Retinal pigment epithelial cell (primary cell): ENCODE data around the gene TRIM10.
A peak's percentile ranks its signal among the peaks of the same experiment; 100 is the strongest.

Experiments
- DNase-seq: peaks from one replicate; pipeline ENCODE4 v3.0.0-alpha.2; 2010; ENCODE audit warnings: low read depth
- H3K4me3 ChIP-seq: 2 replicates; pipeline ENCODE4 v1.5.1; 2011; ENCODE audit warnings: mild to moderate bottlenecking, low read length, control low read depth, moderate library complexity
- TF ChIP-seq, protein P1 (sequence below): conservative IDR thresholded peaks from 2 replicates; pipeline ENCODE4 v1.5.1; 2011; ENCODE audit warnings: low read depth, low read length, control low read depth, inconsistent platforms

Gene TRIM10

DNA sequence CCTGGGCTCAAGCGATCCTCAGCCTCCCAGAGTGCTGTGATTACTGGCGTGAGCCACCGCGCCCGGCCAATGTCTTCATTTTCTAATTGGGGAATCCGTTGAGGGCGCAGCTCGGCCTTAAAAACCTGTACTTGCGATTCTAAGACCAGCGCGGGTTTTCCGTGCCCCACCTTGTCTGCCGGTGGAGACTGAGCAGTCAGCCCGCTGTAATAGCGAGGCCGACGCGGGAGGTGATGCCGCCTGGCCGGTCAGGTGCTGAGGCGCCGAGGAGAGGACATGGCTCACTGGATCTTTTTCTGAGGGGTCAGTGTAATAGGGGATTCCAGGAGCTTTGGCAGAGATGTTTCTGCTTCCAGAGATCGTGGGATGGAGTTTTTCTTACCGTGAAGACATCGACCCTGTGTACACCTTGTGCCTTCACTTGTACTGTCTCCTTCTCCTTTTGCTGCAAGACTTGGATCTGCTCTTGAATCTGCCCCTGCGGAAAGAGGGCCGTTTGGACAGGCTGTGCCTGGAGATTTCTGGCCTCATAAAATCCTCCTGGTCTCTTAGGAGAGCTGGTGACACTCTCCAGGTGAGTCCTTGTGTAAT, 49.6 kb downstream of the TRIM10 start:
- no peak overlapping the region for H3K4me3 ChIP-seq
- TF ChIP-seq, protein P1, sequence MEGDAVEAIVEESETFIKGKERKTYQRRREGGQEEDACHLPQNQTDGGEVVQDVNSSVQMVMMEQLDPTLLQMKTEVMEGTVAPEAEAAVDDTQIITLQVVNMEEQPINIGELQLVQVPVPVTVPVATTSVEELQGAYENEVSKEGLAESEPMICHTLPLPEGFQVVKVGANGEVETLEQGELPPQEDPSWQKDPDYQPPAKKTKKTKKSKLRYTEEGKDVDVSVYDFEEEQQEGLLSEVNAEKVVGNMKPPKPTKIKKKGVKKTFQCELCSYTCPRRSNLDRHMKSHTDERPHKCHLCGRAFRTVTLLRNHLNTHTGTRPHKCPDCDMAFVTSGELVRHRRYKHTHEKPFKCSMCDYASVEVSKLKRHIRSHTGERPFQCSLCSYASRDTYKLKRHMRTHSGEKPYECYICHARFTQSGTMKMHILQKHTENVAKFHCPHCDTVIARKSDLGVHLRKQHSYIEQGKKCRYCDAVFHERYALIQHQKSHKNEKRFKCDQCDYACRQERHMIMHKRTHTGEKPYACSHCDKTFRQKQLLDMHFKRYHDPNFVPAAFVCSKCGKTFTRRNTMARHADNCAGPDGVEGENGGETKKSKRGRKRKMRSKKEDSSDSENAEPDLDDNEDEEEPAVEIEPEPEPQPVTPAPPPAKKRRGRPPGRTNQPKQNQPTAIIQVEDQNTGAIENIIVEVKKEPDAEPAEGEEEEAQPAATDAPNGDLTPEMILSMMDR: no peak
- no peak for DNase-seq

DNA sequence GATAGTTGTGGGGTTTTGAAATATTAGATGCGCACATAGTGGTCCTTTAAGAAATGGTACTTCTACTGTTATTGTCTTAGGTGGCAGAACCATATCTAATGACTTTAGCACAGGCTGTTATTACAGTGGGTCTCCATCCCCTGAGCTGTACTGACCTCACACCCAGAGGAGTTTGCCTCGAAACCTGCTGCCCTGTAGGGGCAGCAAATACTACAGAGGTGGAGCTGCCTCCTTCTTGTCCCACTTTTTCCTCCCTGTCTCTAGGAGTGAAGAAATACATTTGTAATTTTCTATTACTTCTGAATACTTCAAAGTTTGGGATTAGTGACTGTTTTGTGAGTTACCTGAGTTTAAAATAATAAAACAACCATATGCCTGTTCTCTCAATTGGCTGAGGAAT, 56.4 kb downstream of the TRIM10 start:
- no peak overlapping the region for H3K4me3 ChIP-seq
- no peak for DNase-seq
- TF ChIP-seq, protein P1: no peak

DNA sequence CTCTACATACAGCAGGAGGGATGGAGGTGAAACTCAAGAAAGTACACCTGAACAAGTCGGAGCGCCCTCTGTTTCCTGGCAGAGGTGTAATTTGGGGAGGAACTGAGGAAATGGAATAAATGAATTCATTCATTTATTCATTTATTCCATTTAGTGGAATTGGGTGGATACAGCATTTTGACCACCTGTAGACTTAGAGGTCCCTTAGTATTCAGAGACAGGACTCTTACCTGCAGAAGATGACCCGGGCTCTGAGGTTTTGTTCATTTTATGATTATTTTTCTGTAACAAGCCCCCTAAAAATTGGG, 57.2 kb downstream of the TRIM10 start:
- no peak for DNase-seq
- no peak overlapping the region for H3K4me3 ChIP-seq
- TF ChIP-seq, protein P1: no peak

DNA sequence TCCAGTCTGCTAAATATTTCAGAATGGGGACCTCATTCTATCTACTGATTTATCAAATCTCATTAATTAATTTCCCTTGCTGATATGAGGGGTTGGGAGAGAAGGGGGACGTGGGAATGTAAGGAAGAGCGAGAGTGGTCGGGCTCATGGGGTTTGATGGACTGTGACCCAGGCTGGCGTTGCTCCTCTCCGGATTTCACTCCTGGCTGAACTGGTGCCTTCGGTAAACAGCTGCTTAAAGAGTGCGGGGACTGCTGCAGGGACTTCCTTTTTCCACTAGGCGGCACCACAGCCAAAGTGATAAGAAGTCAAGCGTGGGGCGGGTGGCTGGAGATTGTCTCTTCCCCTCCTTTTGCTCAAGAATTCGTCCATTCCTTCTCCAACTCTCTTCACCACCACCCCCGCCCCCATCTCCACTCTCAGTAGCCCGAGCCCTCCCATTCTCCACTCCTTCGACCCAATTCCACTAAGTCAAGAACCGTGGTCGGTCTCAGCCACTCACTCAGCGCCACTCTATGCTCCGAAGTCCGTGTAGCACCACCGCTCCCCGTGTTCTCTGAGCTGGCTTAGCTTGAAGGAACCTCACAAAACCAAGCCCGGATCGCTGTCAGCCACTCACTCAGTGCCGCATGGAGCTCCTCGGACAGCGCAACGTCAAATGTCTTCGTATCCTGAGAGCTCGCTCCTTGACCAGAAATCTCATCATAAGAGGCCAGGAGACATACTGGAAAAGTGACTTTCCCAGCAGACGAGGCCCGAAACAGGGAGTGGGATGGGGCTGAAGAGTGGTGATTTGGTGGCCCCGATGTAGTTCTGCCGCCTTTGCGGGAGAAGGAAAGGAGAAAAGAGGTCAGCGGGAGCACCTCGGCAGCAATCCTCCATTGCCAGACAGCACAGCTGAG, 57.8 kb downstream of the TRIM10 start:
- peak overlapping the region; percentile 40 for H3K4me3 ChIP-seq
- TF ChIP-seq, protein P1: peak; percentile 91
- DNase-seq: peak; percentile 36

DNA sequence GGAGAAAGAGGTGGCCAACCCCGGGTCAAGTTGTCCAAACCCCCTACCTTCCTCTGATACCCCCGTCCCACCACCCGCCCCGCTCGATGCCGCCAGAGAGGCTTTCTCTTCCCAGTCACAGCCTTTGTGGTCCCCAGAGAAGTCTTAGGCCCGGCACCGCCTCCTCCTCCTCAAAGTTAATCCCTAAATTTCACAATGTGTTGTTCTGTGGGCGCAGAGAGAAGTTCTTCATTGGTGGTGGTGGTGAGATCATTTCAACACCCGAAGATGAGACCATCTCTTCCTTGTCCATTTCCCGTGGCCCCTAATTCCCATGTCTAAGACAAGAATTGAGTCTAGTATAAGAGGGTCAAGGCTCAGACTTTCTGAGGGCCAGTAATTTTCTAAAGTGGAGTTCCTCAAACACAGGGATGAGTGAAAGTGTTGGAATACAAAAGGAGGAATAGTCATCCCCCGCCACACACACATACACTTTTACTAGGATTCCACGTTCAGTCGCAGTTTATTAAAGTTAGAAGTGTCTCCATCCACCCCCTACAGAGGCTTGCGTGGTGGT, 58.5 kb downstream of the TRIM10 start:
- TF ChIP-seq, protein P1: no peak
- DNase-seq: no peak
- H3K4me3 ChIP-seq: peak overlapping the region; percentile 54
